Uterus (tissue), 2 donors: Measurements from ENCODE around the gene DIPK2B.

Source experiments
- CTCF ChIP-seq, 4 experiments: fragments of 200-600 bp in 2 of 4; fragments of 450-650 bp in 2 of 4; sonication (generic) in 2 of 4; IDR thresholded peaks; one replicate each; pipeline ENCODE4 v1.5.1; 2016 to 2019; ENCODE audit warnings: antibody characterized with exemption in 4 of 4, mild to moderate bottlenecking in 2 of 4, moderate library complexity in 1 of 4
- POLR2A ChIP-seq, 2 donors: fragments of 450-650 bp; IDR thresholded peaks; one replicate each; pipeline ENCODE4 v1.6.1; 2016; ENCODE audit warnings: antibody characterized with exemption in 2 of 2, mild to moderate bottlenecking in 1 of 2, moderate library complexity in 1 of 2

- TF ChIP-seq POLR2A (IDR thresholded peaks at IDR 0.05) = no peak
- TF ChIP-seq CTCF (IDR thresholded peaks at IDR 0.05) = no peak
Measured at GRCh38 chrX:45157647-45158046, 43.0 kb downstream of the DIPK2B start.
